K562 treated with DMSO at 1 percent for 12 hours (cell line): Measurements from ENCODE around the gene OR2A2. TPM values are rescaled to one million over a fixed set of nuclear protein-coding genes. Genes with fewer than 3 reads are reported as not detected.

Source experiments
- total RNA-seq: library from RNA; unstranded; fragments of 300-600 nt; gene quantifications from 2 replicates; pipeline ENCODE4 v1.2.3, GENCODE V29; 2022; ENCODE audit not compliant: insufficient read depth

Gene OR2A2
- total RNA-seq, result not detected in 2 replicates

GRCh38 chr7:144109283-144109682 lies at the start of gene OR2A2:
Gene OR2A2, plus strand, starts transcription at chr7:144109583. Its CDS starts 0 bp downstream, at chr7:144109583.

GRCh38 chr7:144069511-144069910 lies 39.9 kb upstream of the OR2A2 start, which contains the start of gene OR2A25:
Gene OR2A25, plus strand, starts transcription at chr7:144069811. Its CDS starts 4,409 bp downstream, at chr7:144074220.

GRCh38 chr7:144085978-144086377 lies 23.4 kb upstream of the OR2A2 start, which contains the start of gene OR2A12:
Gene OR2A12, plus strand, starts transcription at chr7:144086278. Its CDS starts 8,830 bp downstream, at chr7:144095108.

GRCh38 chr7:144122876-144123275 lies 13.5 kb downstream of the OR2A2 start, which contains the start of gene OR2A14:
Gene OR2A14, plus strand, starts transcription at chr7:144123176. Its CDS starts 5,937 bp downstream, at chr7:144129113.

Other genes with a start within 250 kb of the OR2A2 start
- 19.2 and 56.5 TPM in 2 replicates for gene TCAF1, start 207.4 kb upstream of the OR2A2 start, total RNA-seq
- gene OR2F2, start 174.3 kb upstream of the OR2A2 start, total RNA-seq, result not detected in 2 replicates
- not detected in 2 replicates for gene OR2F1, start 154.7 kb upstream of the OR2A2 start, total RNA-seq
- gene OR6B1, start 109.3 kb upstream of the OR2A2 start, total RNA-seq, result not detected in 2 replicates
- gene OR2A5, start 60.6 kb upstream of the OR2A2 start, total RNA-seq, result not detected in 2 replicates
- not detected in 2 replicates for gene OR2A25, start 39.8 kb upstream of the OR2A2 start, total RNA-seq
- not detected in 2 replicates for gene OR2A12, start 23.3 kb upstream of the OR2A2 start, total RNA-seq
- not detected in 2 replicates for gene OR2A14, start 13.6 kb downstream of the OR2A2 start, total RNA-seq
- gene CTAGE4, start 73.9 kb downstream of the OR2A2 start, total RNA-seq, result not detected in 2 replicates
- gene ARHGEF35, start 86.2 kb downstream of the OR2A2 start, total RNA-seq, result not detected in 2 replicates
- not detected in 2 replicates for gene OR2A42, start 130.0 kb downstream of the OR2A2 start, total RNA-seq
- gene OR2A7, start 155.2 kb downstream of the OR2A2 start, total RNA-seq, result not detected in 2 replicates
- not detected in 2 replicates for gene CTAGE8, start 159.7 kb downstream of the OR2A2 start, total RNA-seq
- gene OR2A1, start 202.8 kb downstream of the OR2A2 start, total RNA-seq, result not detected in 2 replicates
- 0.30 and 0.40 TPM in 2 replicates for gene ARHGEF5, start 245.8 kb downstream of the OR2A2 start, total RNA-seq